ENCODE measurements around the gene UTP25.

- TF ChIP-seq CTCF (conservative IDR thresholded peaks at IDR 0.05 in 1 of 2, IDR thresholded peaks at IDR 0.05 in 1 of 2; ENCODE audit: extremely low read depth in 1 of 2, insufficient read depth in 1 of 2, low read depth in 1 of 2, low read length in 2 of 2): no peak
- TF ChIP-seq EZH2 (IDR thresholded peaks at IDR 0.05; ENCODE audit: borderline replicate concordance, low read length): no peak
These were observed 43.2 kb downstream of the UTP25 start for GRCh38 chr1:209871006-209871405.

All from mammary epithelial cell (primary cell).